Measurements from ENCODE around the gene DOCK6.

Gene DOCK6

DNA sequence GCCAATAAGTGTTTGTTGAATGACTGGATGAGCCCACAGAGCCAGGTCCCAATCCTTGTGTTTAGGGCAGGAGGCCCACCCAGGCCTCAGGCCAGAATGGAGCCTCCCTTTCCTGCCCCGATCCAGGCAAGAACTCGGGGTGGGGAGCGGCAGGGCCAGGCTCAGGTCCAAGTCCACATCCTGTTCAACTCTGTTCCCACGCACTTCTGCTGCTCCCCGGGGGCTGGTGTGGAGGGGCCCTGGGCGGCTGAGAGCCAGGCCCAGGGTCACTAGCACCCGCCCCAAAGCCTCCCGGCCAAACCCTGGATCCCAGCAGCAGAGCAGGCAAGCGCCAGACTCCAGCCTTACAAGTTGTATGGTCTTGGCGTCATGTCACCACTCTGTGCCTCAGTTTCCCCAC is 14.9 kb downstream of the DOCK6 start:
- DNase-seq (ENCODE audit: low read depth in 2 of 2): no peak

DNA sequence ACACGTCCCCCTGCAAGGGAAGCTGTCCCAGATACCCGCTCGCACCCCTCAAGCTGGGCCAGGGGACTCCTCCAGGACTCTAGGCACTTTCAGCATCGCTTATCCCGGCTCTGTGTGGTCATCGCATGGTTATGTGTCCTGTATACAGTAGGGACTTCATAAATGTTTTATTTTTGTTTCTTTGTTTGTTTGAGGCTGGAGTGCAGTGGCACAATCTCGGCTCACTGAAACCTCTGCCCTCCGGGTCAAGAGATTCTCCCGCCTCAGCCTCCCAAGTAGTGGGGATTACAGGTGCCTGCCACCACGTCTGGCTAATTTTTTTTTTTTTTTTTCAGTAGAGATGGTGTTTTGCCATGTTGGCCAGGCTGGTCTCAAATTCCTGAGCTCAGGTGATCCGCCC is 15.4 kb downstream of the DOCK6 start:
- no peak for DNase-seq (ENCODE audit: low read depth in 2 of 2)

DNA sequence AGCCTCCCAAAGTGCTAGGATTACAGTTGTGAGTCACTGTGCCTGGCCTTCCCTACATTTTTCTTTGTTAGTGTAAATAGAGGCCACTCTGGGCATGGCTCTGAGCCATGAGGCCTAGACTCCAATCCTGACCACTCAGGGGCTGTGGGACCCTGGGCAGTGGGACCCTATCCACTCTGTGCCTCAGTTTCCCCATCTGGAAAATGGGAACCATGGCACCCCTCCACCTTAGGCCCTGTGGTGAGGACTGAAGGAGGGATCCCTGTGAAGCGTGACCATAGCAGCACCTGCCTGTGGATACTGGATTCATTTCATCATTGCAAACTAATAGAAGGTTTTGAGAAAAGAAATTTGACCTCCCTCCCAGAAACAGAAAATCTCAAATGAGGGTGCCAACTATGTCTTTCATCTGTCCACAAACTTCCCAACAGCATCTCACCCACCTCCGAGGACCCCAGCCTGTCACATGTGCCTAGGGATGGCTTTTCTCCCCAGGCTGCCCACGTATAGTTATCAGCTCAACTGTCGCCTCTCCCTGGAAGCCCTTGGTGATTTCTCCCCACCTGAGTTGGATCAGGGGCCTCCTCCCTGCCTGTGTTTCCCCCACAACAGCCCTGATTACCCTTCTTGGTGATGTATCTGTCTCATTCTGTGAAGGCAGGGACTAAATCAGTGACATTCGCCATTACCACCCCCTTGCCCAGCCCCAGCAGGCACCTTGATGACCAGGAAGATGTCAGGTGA is 17.3 kb downstream of the DOCK6 start:
- no peak for DNase-seq (ENCODE audit: low read depth in 2 of 2)

DNA sequence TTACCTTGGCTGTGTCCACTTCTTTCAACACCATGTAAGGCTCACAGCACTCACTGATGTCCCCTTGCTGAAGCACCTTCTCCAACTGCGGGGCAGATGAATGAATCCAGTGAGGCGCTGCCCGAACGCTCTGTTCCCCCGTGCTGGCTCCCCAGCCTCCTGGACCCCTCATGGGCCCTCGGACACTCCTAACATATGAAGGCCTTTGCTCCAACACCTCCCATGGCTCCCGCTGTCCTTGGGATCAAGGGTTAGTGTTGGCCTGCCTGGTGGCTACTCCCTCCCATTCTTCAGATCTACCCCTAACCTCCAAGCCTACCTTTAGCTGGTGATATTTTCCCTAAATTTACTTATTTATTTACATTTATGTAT is 18.5 kb downstream of the DOCK6 start:
- no peak for DNase-seq (ENCODE audit: low read depth in 2 of 2)

DNA sequence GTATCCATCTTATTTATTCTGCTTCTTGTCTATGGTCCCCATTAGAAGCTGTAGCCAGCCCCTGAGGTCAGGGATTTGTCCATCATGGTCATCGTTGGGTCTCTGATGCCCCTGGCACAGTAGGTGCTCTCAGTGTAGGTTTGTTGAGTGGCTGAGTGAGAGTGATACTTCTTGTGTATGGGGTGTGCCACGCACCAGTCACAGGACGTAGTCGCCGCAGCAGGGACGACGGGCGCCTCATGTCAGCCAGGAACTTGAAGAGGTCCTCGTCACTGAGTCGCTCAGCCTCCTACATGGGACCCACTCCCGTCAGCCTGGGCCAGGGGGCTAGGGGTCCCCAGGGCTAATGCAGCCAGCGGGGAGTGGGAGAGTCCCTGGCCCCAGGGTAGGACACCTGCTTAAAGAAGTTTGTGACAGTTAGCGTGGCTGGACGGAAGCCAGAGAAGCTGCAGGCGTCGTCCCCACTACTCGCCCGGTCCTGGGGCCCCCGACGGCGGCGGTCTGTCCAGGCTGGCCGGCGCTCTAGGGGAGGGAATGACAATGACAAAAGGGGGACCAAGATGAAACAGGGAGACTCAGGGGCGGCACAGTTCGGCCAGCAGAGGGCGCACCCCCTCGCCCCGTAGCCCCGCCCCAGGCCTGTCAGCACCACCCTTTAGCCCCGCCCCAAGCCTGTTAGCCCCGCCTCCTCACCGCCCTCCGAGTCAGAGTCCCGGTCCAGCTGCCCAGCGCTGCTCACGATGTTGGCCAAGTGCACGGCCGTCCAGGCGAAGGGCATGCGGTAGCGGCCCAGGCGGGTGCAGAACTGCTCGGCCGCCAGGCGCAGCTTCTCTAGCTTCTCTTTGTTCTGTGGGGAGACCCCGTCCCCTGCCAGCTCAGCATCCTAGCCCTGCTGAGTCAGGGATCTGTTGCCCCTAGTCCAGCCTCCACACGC is 19.2 kb downstream of the DOCK6 start:
- DNase-seq (ENCODE audit: low read depth in 2 of 2): peak; percentile 51 to 77

DNA sequence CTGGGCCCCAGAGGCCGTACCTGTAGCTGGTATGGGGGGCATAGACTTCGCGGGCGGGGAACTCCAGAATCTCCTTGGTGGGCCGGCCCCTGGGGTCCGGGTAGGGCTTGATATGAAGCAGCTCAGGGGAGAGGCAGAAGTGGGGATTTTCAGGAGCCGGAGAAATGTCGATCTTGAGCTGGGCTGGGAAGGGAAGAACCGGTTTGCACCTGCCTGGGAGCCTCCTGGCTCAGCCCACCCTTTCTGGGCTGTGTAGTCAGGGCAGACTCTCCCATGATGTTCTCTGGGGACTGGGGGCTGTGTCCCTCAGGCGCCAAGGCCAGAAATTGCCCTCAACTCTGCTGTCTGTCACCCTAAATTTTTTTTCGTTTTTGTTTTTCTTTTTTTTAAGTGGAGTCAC is 20.3 kb downstream of the DOCK6 start:
- no peak for DNase-seq (ENCODE audit: low read depth in 2 of 2)

DNA sequence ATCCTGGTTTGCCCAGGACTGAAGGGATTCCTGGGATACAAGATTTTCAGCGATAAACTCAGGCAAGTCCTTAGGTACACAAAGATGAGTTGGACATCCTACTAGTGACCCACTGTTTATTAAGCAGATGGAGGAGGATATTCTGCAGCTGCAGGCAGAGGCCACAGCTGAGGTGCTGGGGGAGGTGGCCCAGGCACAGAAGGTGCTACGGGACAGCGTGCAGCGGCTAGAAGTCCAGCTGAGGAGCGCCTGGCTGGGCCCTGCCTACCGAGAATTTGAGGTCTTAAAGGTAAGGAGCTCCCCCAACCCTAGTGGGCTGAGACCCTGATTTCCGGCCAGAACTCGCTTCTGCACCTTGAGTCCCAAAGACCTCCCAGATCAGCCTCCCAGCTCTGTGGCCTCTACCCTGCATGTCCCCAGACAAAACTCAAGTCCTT is 22.3 kb downstream of the DOCK6 start:
- DNase-seq (ENCODE audit: low read depth in 2 of 2): no peak

DNA sequence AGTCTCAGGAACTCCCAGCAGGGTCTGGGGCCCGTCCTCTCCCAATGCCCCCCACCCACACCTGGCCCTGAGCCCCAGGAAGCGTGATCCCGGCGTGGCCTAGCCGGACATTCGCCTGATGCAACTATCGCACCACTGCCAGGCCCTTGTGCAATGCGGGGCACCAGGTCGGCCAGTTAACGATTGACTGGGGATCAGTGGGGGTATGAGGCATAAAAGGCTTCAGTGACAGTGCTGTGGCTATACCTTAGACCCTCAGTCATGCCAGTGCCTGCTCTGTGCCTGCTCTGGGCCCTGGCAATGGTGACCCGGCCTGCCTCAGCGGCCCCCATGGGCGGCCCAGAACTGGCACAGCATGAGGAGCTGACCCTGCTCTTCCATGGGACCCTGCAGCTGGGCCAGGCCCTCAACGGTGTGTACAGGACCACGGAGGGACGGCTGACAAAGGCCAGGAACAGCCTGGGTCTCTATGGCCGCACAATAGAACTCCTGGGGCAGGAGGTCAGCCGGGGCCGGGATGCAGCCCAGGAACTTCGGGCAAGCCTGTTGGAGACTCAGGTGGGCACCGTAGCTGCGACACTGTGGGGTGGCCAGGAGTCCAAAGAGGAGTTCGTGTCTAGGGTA is 22.8 kb downstream of the DOCK6 start, which contains the start of gene ANGPTL8:
Gene ANGPTL8, plus strand, starts transcription at position 243 of the 624 bp plus-strand sequence. Its CDS starts 19 bp downstream, at position 262.
- DNase-seq (ENCODE audit: low read depth in 2 of 2): no peak

DNA sequence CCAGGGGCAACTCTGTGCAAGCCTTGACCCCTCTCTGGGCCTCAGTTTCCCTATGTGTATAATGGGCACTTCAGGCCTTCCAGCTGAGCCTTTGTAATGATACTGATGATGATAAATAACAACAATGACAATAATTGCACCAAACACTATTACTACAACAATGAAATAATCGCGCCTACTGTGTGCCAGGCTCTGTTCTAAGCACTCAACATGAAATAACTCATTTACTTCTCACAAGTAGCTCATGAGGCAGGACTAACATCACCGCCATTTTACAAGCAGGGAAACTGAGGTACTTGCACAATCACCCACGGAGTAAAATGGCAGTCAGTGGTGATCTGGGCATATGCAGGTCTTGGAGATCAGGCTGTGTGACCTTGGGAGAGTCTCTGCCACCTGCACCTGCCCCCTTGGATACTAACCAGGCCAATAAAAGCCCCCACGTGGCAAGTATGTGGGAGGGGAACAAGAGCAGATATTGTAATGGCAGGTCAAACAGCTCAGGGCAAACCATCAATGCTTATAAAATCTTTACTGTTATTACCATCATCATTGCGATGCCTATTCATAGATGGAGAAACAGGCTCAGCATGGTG is 23.4 kb downstream of the DOCK6 start:
- DNase-seq (ENCODE audit: low read depth in 2 of 2): no peak

DNA sequence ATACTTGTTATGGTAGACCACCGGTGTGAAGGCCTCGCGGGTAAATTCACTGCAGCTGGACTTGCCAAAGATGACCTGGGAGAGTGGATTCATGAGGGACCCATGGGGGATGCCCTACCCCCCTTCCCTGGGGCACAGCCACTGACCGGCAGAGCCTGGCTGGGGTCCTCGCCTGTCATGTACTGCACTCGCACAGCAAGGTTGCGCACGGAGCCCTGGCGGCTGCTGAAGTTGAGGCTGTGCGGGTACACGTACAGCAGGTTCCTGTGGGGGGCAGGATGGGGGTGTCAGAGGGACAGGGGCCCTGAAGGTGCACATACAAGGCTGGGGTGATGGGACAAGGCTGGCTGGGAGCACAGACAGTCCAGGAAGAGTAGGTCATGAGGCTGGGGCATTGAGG is 24.3 kb downstream of the DOCK6 start:
- DNase-seq (ENCODE audit: low read depth in 2 of 2): no peak

DNA sequence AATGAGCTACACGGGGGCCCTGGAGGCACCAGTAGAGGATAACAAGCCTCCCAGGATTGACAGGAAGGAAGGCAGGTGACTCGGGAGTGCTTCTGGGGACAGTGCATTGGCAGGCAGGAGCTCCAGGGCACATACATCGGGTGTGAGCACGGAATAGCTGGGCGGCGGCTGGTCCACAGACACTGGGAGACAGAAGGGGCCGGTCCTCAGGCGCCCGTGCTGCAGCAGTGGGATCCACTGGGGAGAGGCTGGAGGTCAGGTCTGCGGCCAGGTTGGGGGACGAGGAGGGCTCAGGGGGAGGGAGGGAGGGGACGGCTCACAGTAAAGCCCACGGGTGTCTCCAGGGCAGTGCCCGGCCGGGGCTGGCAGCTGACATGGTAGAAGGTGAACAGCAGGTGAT is 25.0 kb downstream of the DOCK6 start:
- DNase-seq (ENCODE audit: low read depth in 2 of 2): no peak

DNA sequence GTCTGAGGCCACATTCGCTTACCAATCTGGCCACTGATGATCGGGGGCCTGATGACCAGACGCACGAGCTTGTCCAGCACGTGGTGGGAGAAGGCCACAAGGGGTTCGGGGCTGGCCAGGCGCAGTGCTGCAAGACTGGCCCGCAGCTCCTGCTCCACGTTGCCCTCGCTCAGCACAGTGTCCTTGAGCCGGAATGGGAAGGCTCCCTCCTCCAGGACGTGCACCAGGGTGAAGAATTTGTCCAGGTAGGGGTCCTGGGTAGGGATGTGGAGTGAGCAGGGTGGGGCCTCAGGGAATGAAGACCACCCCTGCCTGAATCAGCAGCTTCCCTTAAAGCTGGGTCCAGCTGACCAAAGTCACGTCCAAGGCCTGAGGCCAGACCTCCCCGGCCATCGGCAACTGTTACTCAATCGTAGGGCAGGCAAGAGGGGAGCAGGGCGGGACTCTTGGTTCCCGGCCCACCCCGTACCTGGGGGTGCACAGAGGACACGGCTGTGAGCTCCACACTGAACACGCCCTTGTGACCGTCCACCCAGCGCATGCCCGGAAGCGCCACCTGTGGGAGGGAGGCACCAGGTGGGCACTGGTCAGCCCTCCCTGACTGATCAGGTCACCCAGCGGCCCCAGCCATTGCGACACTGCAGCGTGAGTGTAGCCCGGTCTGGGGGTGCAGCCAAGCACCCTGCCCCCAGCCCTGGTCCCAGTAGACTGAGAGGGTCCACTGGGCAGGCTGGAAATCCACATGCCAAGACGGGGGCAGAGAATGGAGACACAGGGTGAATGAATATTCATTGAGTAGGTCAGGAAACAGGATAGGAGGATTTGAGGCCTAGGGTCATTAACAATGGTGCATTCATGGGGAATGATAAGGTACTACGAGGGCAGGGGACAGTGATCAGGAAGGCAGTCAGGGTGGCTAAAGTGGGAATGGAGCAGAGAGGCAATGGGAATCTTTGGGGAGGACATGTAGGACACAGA is 25.7 kb downstream of the DOCK6 start:
- no peak for DNase-seq (ENCODE audit: low read depth in 2 of 2)

DNA sequence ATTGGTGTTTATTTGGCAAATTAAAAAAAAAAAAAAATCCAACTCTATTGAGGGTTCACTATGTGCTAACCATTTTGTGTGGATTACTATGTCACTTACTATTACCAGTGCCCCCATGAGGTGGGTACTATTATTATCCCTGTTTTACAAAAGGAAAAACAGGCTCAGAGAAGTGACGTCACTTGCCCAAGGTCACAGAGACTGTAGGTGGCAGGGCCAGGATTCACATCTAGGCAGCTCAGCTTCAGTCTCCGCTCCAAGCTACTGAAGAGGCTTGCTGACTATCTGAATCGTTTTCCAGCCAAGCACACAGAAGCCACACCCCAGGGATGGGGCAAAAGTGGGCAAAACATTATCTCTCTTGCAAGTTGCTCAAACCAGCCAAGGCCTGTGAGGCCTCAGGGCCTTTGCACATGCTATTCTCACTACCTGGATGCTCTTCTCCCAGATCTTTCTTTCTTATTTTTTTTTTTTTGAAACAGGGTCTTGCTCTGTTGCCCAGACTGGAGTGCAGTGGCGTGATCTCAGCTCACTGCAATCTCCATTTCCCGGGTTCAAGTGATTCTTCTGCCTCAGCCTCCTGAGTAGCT is 27.7 kb downstream of the DOCK6 start:
- DNase-seq (ENCODE audit: low read depth in 2 of 2): no peak

DNA sequence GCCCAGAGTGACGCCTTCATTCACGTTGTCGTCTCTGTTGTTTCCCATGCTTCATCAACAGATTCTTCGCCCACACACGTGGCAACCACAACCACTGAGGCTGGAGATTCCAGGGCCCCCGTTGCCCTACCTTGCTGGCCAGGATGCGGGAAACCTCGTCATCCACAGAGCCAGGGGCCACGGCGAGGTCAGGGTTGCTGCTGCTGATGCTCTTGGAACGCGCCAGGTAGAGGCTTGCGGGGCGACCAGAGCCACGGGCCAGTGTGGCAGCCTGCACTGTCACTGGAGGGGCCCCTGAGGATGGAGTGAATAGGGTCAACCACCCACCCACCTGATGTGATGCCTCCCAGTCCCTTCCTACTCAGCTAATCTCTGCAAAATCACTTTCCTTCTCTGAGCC is 29.3 kb downstream of the DOCK6 start:
- no peak for DNase-seq (ENCODE audit: low read depth in 2 of 2)

DNA sequence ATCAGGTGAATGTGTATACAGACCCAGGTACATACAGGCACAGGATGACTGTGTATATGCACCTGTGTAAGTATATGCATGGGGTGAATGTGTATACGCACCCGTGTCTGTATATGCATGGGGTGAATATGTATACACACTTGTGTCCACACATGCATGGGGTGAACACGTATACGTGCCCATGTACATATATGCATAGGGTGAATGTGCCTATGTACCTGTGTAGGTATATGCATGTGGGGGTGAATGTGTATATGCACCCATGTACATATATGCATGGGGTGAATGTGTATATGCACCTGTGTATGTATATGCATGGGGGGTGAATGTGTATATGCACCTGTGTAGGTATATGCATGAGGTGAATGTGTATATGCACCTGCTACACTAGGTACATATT is 29.8 kb downstream of the DOCK6 start:
- DNase-seq (ENCODE audit: low read depth in 2 of 2): no peak

DNA sequence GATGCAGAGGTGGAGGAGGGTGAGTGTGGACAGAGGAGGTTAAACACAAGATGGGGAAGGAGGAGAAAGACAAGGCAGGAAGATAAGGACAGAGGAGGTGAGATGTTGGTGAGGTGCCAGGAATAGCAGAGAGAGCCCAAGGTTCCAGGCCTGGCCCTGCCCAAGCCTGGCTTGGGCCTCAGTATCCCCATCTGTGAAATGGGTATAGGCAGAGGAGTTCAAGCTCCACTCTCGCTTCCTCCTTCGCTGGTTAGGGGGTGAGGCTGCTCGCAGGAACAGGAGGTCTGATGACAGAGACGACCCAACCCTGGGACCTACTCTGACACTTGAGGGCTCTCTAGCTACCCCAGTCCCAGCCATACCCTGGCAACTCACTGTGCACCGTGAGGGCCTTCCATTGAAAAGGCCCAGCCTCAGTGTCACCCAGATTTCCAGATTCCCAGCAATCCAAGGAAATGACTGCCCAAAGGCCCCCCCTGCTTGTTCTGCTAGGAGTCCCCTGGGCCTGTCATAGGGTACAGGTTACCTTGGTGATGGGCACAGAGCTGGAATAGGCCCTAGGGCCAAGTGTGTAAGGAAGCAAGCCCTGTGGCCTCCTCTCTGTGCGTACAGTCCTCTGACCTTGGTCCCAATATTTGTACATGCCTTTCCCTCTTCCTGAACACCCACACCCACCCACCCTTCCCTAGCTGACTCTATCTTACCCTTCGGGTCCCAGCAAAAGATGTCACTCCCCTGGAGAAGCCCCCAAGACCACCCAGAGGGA is 31.5 kb downstream of the DOCK6 start:
- DNase-seq (ENCODE audit: low read depth in 2 of 2): no peak

DNA sequence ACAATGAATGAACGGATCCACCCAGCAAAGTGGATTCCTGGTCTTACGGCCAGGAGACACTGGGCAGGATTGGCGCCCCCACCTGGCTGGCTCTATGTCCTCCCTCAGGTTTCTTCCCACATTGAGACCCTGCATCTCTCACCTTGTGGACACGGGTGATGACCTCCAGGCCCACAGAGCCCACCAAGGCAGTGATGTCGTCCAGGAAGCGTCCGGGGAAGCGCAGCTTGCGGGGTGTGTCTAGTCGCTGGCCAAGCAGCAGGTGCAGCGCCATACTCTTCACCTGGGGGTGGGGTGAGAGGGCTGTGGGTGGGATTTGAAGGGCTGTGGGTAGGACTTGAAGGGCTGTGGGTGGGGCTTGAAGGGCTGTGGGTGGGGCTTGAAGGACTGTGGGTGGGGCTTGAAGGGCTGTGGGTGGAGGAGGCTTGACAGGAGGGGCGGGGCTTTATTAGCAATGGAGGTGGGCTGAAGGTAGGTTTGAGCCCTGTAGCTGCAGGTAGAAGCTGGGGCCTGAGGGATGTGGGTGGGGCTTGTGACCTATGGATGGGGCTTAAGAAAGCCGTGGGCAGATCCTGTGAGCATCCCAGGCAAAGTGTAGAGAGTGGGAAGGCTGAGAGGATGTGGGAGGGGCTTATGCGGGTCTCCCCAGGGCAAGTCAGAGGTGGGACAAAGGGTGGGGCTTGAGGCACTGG is 35.0 kb downstream of the DOCK6 start:
- DNase-seq (ENCODE audit: low read depth in 2 of 2): no peak

DNA sequence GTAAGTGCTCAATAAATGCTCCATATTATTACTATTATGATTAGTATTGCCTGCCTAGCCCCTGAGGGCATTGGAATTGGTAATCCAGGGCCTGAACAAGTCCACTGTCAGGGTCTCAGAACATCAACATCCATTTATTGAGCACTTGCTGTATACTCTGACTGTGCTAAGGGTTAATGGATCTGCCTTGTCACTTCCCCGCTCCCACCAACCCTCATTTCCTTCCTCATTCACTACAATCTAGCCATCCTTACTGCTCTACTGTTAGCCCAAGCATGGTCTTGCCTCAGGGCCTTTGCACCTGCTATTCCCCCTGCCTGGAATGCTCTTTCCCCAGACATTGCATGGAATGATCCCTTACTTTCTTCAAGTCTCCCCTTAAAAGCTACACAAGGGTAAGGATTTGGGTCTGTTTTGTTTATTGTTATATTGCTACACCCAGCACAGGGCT is 35.6 kb downstream of the DOCK6 start:
- no peak for DNase-seq (ENCODE audit: low read depth in 2 of 2)

DNA sequence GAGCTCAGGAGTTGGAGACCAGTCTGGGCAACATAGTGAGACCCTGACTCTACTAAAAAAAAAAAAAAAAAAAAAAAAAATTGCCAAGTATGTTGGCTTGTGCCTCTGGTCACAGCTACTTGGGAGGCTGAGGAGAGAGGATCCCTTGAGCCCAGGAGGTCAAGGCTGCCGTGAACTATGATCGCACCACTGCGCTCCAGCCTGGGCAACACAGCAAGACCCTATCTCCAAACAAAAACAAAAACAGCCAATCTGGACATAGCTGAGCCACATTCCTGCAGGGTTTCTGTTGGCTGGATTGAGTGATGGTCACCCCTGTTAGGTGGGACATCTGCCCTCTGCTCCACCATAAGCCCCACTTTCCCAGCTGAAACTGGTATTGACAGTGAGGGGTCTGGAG is 36.5 kb downstream of the DOCK6 start:
- no peak for DNase-seq (ENCODE audit: low read depth in 2 of 2)
